Measurements from ENCODE around the gene CXCL11.

- TF ChIP-seq CTCF (IDR thresholded peaks at IDR 0.05), result no peak
- no peak for TF ChIP-seq POLR2A (IDR thresholded peaks at IDR 0.05; ENCODE audit: low read depth)
- TF ChIP-seq POLR2AphosphoS5 (IDR thresholded peaks at IDR 0.05), result no peak
Measured at GRCh38 chr4:76053730-76054129, 17.9 kb upstream of the CXCL11 start.
